Endometrial microvascular endothelial cells (primary cell): ENCODE data around the gene CHKA. TPM values are rescaled to one million over a fixed set of nuclear protein-coding genes. Genes with fewer than 3 reads are reported as not detected.

ENCODE experiments used
- in situ Hi-C: cut with HindIII; loops from 2 replicates; pipeline ENCODE4 v1.10.0; 2017; ENCODE audit warnings: low sequenced_read_pairs, low pct_unique_long_range_greater_than_20kb; ENCODE audit errors: inconsistent ontology term
- total RNA-seq: library from RNA; depleted of rRNA; stranded (reverse); fragments of >200 nt; gene quantifications from one replicate; pipeline ENCODE4 v1.2.3, GENCODE V29; 2015; ENCODE audit errors: inconsistent ontology term

CHKA gene
- total RNA-seq, 1 donor from 2014 or later: 22.2 TPM

DNA sequence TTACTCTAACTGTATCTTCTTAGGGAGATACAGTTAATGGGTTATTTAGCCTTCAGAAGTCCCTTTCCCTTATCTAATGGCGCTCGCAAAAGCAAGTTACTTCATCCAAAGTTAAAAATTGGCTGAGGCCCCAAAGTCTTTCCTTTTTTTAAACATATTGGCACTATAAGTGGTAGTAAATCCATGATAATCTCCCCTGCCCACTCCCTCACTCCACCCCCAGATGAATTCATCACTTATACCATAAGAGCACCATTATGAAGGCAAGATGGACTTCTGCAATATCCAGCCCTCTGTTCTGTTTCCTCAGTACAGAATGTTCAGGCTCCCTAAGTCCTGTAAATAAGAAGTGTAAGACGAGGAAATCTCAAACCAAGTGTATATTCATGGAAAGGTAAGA, 37.7 kb downstream of the CHKA start:
- in situ Hi-C loops: no loop called here

DNA sequence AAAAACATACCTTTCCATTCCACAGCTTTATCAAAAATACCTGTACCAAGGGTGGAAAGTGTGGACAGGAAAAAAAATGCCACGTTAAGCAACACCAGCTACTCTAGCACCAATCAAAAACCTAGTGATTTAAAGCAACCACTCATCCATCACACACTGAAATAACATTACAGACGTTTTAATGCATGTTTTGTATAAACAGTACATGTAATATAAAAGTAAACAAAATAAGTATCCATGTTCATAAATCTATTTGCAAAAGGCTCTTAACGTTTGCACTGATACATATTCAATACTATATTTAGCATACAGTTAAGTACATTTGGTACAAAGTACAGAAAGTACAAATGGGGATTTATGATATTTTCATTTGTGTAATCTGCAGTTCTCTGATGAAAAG, 38.7 kb downstream of the CHKA start:
- in situ Hi-C loops: no loop called here

DNA sequence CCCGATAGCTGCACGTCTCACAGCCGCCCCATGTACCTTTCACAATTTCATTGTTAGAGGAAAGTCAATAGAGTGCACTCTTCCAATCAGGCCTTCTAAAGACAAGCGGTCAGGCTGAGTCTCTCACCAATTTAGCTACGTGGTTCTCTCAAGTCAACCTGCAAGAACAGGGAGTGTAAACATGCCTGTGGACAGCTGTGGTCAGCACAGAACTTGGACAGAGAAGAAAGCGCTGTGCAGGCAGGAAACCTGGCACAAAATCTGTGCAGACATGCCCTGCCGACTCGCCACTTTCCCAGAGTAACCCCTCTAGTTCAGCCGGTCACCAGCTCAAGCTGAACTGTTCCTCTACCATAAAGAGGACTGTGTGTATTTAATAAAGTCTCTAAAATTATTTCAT, 39.5 kb downstream of the CHKA start:
- in situ Hi-C loops: no loop called here

DNA sequence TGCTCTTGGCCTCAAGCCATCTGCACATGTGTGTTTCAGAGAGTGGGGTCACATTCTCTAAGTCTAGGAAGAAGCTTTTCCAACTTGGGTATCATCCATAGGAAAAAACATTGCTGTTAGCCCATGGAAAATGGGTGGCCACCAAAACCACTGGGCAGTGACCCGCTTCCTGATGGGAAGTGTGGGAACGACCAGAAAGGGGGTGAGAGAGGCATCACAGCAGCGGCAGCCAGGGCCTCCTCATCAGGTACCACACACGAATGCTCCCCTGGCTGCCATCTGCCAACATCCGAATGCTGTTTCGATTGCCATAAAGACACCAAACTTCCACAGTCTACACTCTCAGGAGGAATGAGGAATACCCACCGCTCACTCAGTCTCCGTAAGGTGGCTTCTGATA, 40.3 kb downstream of the CHKA start:
- in situ Hi-C loops: no loop called here

DNA sequence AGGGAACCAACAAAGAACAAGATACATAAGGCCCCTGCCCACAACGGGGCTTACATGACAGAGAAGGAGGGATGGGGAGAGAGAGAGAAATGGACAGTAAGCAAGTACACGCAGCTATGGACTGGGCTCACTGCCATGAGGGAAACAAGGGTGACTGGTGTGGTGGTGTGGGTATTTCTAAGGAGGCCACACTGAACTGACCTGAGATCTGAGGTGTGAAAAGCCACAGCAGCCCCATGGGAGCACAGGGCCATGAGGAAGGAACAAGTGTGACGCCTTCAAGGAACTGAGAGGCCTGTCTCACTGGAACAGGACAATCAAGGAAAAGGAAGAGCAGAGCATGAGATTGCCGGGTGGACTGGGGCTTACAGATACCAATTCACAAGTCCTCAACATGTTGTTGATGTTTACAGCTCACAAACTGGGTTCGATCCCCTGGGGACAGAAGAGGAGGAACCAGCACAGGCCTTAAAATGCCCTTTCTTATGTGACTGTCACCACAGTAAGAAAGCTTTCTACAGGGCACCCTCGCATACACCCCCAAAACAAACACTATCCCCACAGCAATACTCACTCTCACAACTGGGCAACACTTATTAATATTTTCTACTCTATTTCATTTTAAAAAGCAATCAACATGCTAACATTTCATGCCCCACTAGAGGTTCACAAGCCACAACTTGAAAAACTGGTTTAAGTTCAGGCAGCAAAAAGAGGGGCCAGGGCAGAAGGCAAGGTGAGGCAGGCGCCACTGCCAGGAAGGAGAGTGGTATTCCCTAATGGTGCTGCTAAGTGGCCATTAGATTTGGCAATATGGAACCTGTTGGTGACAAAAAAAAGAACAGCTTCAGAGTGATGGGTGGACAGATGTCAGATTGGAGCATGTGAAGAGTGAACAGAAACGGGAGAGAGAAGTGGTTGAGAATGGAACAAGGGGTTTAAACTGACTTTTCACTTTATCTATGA, 43.3 kb downstream of the CHKA start:
- in situ Hi-C loops: no loop called here

DNA sequence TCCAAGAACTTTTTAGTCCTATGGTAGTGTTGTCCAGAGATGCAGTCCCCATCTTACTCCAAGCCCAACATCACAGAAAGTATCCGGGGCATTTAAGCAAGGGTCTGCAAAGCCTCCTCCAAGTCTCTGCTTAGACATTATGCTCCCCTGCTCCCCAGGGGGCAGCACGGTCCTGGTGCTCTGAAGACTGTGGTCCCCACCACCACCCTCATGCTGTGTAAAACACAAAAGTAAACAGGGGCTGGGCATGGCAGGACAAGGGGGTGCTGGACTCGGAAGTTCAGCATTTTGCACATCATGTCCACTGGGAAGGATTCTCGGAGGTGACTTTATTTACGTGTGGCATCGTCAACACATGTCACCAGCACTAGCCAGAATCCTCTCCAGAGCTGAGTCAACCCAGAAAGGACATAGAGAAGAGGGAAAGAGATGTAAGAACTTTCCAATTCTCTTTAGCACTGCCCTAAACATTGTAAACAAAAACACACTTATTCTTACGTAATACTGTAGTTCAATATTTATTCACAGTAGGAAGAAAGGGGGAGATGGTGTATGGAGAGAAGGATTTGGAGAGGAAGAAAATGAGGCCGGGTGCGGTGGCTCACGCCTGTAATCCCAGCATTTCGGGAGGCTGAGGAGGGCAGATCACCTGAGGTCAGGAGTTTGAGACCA, 44.7 kb downstream of the CHKA start:
- in situ Hi-C loops: no loop called here

DNA sequence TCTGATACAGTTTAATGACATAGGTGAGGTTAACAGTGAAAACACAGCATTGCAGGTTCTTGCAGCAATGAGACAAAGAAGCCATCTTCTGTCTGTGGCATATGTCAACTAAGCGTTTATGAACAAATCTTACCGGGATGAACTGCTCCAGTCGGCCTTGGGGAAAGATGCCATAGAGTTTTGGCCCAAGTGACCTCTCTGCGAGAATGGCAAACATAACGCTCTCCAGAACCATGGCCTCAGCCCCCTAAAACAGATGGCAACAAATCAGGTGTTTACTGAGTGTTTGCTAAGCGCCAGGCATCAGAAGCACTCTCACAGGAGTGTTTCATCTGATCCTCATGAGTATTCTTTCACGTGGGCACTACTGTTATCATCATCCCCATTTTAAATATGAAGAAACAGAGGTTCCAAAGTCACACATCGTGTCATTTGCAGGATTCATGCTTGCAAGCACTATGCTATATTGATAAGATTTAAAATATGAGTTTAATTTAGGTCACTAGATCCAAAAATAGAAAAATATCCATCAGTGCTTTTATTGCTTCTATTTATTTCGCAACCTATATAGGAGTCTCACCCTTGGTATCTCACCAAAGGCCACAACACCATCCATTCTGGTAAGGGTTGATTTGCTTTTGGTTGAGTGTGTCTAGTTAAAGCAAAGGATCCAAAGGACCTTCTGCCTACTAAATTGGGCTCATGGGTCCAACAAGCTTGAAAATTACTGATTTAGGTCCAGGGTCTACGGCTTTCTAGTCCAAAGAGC, 46.4 kb downstream of the CHKA start:
- in situ Hi-C loops: no loop called here

DNA sequence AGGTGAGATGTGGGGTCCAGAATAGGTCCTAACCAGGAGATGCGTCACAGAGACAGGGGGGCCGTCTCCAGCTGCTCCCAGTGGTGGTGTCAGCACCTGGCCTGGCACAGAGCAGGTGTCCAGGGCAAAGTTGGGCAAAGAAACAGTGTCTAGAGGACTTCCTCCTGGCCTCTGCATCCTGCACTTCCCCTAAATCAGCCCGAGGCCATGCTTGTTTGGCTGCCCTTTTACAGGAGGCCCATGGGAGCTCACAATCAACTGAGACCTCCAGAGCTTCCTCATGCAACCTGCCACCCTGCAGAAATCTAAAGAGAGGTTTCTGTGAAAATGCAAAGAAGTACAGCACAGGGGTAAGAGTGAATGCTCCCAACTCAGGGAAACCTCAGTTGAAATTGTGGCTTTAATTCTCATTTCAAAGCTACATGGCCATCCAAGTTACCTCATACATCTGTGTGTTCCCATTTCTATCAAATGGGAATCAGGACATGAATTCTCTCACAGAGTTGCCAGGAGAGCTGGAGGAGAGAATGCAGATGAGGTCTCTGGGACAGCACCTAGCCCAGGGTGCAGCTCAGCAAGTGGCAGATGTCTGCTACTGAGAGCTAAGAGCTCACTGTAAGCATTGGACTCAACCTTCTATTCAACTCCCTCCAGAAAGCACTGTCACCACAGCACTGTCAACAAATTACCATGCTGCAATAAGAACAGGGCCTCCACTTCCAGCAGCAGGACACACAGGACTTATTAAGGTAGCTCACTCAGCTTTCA, 49.7 kb downstream of the CHKA start:
- in situ Hi-C loops: no loop called here

DNA sequence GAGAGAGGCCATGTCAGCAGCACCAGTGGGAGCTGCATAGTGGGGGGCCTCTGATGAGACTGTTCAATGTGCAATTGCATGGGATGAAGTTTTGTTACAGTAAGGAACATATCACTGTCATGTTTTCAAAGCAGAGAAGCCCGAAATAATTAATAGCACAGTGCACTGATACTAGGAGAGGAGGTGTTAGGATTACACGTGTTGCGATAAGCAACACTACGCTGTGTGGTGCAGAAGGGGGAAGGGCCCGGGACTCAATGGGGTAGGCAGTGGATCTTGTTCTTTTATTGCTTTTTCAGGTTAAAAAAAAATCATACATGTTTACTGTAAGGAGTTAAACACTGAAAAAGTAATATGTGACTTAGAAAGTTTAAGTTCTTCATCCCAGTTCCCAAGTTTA, 53.2 kb downstream of the CHKA start:
- in situ Hi-C loops: no loop called here

DNA sequence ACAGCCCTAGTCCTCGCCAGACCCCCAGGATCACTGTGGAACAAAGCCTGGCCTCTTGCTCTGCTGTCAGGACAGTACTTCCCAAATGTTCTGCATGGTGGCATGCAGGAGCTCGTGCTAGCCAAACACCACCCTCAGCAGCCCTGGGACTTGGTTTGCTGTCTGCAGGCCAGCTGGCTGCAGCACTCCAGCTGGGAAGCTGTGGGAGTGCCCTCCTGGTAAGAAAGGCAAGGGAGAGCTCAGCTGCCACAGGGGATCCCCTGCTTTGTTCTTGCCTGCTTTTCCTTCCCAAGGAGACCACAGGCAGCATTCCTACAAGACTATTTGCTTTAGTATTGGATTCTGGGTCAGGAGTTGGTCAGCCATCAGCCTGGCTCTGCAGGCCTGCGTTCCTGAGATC, 54.4 kb downstream of the CHKA start:
- in situ Hi-C loops: no loop called here

DNA sequence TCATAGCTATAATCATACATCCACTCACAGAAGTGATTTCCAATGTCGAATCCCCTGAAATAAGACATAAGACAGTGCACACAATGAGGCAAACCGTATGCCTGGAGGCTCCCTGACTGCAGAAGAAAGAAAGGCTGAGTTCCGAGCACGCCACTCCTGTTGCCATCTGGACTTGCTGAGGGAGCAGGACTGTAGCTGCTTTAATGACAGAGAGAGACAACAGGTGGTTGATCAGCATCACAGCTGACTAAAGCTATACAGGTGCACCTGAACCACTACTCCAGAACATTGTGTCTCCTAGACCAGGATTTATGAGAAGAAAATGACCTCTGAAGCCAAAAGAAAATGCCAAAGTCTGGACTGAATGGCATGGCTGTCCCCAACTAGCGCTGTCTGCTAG, 55.3 kb downstream of the CHKA start:
- in situ Hi-C loops: no loop called here

DNA sequence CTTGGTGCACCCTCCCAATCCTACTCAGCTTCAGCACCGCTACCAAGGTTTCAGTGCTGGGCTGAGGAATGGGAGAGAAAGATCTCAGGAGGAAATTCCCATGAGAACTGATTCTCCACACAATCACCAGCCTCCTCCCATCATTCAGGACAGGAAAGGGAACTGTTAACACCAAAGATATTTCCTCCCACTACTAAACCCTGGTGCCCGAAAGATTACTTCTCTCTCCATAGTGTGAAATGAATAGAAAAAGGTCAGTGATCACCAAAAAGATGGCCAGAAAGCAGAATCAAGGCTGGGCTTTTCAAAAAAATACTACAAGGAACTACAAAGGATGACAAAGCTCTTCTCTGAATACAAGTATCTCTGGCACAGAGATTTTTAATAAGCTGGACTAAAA, 56.3 kb downstream of the CHKA start:
- in situ Hi-C loops: no loop called here

DNA sequence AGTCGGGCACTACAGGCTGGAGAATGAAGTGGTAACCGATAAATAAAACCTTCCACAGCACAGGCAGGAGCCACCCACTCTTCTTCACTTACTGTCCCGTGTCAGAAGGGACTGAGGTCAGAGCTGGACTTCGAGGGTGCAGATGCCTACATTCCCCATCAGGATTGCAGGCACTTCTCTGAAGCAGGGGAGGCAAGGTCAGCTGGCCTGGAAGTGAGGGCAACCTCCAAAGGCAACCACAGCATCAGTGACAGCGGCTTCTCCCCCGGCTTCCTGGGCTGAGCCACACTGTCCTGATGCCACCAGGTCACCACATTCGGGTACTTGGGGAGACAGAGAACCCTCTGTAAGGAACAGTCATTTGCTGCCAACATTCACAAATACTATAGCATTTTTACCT, 59.7 kb downstream of the CHKA start:
- in situ Hi-C loops: no loop called here

DNA sequence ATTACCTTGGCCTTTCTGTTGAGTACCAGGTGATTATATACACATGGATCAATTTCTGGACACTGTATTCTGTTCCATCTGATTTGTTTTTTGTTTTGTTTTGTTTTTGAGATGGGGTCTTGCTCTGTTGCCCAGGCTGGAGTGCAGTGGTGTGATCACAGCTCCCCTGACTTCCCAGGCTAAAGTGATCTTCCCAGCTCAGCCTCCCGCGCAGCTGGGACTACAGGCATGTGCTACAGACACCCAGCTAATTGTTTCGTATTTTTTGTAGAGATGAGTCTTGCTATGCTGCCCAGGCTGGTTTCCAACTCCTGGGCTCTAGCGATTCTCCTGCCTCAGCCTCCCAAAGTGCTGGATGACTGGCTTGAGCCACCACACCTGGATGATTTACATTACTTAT, 63.4 kb downstream of the CHKA start:
- in situ Hi-C loops: no loop called here

DNA sequence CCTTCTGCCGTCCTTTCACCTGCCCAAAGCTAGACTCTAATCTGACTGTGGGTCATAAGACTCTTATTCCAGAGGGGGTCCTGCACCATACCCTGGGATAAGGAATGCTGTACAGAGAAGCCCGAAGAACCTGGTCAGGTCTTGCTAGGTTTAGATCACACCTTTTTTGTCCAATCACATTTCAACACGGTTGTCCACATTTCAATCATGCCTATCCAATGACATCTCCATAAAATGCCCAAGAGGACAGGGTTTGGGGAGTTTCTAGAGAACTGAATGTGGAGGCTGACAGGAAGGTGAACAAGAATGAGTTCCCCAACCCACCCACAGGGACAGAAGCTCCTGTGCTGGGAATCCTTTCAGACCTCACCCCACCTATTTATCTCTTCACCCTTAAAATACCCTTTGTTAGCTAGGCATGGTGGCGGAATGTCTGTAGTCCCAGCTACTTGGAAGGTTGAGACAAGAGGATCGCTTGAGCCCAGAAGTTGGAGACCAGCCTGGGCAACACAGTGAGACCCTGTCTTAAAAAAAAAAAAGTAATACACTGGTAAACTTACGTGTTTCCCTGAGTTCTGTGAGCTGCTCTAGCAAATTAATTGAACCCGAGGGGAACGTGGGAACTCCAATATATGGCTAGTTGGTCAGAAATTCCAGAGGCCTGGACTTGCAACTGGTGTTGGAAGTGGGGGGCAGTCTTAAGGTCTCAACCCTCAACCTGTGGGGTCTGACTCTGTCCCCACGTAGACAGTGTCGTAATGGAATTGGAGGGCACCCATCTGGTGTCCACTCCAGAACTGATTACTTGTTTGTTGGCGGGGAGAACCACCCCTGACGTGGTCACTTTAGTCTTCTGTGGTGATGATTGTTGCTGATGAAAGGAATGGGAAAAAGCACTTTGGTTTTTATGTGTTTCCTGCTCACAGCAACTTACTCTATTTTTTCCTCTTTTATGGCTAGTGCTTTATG, 64.6 kb downstream of the CHKA start:
- in situ Hi-C loops: no loop called here

DNA sequence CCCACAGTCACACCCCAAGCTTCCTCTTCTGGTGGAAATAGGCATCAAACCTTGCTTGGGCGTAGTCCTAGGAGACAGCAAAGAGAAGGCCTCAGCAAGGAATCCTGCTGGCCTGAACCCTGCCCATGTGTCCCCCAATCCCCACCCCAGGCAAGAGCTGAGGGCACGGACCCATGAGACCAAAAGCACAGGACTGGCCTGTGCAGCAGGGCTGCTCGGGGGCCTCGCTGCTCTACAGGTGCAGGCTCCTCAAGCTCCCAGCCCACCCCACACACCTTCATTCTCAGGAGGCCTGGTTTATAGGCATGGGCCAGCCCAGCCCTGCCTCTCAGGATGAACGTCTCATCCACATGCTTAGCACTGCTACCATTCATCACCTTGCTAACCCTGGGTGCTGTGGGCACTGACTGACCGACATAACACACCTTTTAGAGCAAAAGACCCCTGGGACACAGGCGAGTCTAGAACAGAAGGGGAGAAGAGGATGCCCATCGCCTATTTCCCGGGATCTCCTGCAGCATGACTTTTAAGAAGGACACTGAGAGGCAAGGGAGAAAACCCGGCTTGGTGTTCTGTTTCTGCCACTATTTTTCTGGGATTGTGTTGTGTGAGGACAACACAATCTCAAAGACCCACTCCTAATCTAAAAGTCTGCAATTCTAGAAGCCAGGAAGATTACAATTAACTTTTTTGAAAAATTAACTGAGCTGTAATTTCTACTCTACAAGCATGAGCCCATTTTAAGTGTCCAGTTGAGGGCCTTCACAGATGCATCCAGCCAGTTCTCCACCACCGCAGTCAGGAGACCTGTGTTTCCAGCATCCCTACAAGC, 67.0 kb downstream of the CHKA start:
- in situ Hi-C loops: no loop called here

DNA sequence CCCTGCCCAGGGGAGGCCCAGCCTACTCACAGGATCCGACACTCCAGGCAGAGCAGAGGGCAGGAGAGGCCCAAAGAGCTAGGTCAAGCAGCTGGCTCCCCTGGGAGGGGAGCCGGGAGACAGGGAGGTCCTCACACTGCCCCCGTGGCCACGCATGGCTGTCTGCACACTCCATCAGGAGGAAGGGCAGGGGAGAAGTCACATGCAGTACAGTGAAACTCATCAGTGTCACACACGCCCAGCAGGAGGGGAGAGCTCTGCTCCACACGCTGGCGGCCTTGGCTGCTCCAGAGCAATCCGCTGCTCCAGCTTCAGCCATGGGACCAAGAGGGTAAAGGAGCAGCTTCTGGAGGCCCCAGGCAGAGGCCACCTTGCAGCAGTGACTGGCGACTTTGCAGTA, 68.1 kb downstream of the CHKA start:
- in situ Hi-C loops: no loop called here
